NCI-H524 (cell line): ENCODE results near the gene CANT1.
"Not testable (repeated sequence)": the region's sequence is repeated elsewhere in the genome, so short reads cannot be mapped to it uniquely, and the experiment has no call there.

Source experiments
- DNase-seq, 2 experiments: peaks; one replicate each; lab custom pipeline; 2025; lab: John Stamatoyannopoulos, UW

CANT1 gene

DNA sequence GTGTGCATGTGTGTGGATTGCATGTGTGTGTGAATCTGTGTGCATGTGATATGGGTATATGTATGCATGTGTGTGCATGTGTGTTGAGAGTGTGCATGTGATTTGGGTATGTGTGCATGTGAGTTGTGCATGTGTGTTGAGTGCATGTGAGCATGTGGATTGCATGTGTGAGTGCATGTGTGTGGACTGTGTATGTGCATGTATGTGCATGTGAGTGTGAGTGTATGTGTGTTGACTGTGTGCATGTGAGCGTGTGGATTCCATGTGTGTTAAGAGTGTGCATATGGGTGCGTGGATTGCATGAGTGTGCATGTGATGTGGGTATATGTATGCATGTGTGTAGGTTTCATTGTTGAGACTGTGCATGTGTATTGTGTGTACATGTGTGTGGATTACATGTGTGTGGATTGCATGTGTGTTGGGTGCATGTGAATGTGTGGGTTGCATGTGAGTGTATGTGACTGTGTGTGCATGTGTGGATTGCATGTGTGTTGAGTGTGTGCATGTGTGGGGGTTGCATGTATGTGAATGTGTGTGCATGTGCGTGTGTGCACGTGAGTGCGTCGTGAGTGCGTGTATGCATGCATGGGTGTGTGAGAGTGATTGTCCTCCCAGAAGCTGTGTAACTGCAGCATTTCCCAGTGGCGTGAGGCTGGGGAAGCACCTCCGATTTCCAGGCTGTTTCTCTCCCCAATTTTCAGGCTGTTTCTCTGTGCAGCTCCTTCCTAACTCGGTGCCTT lies 33.8 kb upstream of the CANT1 start:
- no peak for DNase-seq

DNA sequence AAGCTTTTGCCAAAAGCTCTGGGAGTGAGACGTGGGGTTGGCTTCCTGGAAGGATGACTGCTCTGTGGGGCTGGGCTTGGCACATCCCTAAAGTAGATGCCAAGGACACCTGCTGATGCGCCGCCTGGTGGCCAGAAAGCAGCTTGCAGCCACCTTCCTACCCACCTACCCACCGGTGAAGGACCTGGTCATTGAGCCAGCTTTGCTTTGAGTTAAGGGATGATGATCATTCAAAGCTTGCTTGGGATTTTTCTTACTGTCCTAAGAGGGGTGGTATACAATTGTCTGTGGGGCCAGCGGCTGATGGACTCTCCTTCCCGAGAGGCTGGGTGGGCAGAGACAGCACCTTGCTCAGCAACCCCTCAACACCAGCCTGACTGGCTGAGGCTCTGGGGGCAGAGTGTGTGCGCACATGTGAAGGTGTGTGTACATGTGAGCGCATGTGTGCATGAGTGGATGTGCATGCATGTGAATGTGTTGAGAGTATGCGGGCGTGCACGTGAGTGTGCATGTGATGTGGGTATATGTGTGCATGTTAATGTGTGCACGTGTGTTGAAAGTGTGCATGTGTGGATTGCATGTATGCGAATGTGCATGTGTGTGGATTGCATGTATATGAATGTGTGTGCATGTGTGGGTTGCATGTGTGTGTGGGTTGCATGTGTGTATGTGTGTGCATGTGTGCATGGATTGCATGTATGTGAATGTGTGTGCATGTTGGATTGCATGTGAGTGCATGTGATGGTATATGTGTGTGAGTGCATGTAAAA lies 33.0 kb upstream of the CANT1 start:
- DNase-seq, result peak; percentile 58 to 84

DNA sequence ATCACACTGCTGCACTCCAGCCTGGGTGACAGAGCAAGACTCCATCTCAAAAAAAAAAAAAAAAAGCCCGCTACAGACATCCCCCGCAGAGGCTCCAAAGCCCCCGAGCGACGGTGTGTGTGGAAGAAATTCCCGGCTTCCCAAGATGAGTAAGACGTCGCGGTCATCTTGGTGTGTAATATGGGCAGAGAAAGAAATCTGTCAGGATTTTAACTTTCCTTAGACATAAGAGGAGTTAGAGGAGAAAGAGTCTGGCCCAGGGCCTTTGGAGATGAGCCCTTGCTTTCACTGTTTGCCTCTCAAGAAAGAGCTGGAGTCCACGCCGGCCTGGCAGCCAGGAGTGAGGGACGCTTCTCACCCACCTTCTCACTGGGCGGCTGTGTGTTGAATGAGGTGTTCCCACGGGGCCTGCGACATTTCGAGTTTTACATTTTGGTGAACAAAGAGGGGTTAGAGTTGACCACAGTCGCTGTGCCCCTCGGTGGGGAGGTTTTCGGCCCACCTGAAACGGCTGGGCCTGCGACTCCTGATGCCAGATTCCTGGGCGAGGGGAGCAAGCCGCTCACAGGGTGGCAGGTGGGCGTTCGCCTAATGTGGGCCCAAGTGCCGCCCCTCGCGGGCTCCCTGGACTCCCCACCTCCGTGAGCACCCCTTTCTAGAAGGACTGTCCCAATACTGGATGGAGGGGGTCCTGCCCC lies 32.3 kb upstream of the CANT1 start:
- DNase-seq, result no peak

DNA sequence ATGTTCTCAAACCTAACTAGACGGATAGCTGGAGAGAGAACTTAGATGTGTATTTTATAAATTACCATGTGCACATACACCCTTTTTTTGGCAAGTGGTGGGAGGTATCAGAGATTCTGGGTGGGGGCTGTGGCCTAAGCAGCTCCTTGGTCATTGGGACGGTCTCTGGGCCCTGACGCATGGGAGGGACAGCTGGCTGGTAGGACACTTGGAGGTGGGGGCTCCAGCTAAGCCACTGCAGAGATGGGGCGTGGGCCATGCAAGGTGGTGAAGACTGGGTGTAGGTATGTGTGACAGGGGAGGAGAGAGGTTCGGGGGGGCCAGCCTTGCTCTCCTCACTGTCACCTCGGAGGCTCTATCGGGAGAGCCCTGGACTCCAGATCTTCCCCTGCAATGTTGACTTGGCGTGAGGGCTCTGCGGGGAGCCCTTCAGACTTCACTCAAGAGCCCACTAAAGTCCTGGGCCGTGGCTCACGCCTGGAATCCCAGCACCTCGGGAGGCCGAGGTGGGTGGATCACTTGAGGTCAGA lies 31.5 kb upstream of the CANT1 start:
- no peak for DNase-seq

DNA sequence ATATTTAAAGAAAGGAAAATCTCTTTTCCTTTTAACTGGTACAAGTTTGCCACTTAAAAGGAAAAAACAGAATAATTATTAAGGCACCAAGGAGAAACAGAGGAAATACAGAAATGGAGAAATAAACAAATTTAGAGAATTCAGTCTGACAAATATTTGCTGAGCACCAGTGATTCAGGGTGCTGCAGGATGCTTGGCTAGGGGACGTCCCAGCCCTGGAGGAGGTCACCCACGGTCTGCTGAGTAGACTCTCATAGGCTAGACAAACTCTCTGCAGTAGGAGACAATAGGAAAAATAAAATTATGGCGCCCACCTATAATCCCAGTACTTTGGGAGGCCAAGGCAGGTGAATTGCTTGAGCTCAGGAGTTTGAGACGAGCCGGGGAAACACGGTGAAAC lies 30.3 kb upstream of the CANT1 start:
- DNase-seq, result no peak

DNA sequence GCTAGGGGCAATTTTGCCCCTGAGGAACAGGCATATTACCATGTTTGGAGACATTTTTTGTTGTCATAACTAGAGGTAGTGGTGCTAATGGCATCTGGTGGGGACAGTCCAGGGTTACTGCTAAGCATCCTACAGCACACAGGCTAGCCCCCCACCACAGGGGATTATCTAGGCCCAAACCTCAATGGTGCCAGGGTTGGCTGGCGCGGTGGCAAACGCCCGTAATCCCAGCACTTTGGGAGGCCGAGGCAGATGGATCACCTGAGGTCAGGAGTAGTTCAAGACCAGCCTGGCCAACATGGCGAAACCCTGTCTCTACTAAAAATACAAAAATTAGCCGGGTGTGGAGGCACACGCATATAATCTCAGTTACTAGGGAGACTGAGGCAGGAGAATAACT lies 29.6 kb upstream of the CANT1 start:
- no peak for DNase-seq

DNA sequence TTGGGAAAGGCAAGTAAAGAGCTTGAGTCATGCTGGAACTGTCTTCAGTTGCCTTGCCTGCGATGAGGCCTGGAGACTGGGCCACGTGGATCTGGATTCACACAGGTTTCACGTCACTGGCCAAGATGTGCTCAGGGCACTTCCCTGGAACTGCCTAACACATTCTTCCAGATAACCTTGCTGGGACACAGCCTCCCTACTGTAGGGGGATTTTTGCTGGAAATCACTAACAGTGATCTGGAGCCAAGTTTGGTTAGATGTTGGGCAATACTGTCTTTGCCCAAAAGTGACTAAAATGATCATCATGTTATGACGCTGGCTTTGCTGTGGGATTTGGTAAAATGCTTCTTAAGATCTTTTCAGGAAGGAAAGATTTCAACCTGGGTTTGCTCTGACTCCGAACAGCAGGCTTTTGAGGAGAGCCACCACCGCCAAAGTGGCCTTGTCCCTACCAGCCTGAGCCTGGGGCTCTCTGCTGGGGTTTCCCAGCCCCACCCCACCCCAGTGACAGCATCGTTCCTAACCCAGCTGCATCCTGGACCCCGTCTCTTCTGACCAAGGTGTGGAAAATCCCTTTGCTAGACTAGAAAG lies 29.1 kb upstream of the CANT1 start:
- no peak for DNase-seq

DNA sequence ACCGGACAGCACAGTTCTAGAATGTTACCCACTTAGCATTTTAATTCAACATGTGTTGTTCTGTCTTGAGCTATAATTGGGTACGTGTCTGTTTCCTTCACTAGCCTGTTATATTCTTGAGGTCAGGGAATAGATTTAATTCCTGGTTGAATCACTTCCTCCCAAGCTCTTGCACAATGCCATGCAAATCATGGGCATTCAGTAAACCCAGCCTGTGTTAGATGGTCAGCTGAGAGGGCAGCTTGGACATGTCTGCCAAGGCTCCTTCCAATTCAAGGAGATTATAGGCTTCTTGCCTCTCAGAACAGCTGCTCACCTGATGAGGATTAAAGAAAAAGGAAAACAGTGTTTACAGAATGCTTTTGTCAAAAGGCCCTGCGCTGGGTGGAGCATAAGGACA lies 27.0 kb upstream of the CANT1 start:
- peak; percentile 86 to 96 for DNase-seq

DNA sequence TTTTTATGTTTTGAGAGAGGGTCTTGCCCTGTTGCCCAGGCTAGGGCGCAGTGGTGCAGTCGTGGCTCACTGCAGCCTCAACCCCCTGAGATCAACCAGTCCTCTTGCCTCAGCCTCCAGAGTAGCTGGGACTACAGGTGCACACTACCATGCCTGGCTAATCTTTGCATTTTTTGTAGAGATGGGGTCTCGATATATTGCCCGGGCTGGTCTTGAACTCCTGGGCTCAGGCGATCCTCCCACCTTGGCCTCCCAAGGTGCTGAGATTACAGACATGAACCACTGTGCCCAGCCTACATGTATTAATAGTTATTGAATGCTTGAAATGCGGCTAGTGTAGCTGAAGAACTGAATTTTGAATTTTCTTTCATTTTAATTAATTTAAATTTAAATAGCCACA lies 26.6 kb upstream of the CANT1 start:
- no peak for DNase-seq

DNA sequence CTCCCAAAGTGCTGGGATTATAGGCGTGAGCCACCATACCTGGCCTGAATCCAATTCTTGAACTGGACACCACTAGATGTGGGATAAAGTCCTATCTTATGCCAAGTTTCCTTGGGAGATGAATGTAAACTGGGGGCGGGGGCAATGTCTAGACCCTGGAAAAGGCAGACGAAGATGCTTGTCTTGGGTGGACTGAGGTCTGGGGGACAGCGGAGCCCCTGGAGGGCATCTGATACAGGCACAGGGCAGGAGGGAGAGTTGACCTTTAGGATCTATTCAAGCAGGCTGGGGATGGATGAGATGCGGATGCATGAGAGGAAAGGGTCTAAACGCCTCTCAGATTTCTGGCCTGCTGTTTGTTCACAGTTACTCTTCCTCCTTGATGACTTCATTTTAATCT lies 26.1 kb upstream of the CANT1 start:
- DNase-seq, result no peak

DNA sequence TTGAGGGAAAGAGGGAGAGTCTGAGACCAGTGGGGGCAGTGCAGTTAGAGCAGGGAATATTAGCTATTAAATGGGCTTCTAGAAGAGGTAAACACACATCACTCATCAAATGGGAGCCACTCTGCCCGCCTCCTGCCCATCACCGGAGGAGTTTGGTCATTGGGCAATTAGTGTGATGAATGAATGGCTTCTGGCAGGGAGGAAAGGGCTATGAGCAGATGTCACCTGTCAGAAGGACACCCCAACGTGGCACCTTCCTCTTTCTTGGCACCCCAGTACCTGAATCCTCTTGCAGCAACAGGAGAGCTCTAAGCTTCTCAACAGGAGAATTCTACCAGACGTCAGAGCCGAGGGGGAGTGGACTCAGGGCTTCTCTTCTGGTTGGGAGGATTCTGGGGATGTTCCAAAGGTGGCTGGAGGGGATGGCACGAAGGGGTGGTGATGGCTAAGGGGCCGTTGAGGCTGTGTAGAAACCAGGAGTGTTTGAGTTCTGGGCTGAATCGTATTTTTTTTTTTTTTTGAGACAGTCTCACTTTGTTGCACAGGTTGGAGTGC lies 25.4 kb upstream of the CANT1 start:
- peak in 1 of 2 experiments; percentile 44 for DNase-seq

DNA sequence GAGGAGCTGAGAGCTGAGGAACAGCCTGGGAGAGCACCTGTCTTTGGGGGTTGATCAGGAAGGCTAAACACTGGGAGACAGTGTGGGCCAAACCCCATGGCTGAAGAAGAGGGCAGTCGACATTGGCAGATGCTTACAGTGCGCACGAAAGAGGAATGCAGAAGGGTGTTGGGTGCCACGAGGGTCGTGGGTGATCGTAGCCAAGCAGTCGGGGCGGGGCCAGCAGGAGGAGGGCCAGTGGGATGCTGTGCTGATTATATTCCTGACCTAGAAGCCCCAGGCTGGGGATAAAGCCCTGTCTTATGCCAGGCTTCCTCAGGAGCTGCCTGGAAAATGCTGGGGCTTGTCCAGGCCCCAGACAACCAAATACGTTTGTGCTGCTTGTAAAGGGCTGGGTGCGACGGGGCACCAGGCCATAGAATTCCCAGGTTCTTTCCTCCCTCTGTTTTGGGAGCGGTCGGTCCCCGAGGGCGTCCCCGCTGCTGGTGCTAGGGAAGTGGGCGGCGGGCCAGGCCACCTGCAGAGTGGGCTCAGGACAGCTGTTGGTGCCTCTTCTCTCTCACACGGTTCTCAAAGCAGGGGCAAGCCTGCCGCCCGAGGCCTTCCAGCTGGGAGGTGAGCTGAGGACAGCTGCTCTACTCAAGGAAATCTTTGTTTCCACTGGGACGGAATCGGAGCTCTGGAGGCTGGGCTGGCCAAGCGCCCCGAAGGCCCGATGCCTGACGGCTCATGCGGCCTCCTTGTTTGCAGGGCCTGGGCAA lies 24.4 kb upstream of the CANT1 start:
- peak; percentile 98 to 99 for DNase-seq

DNA sequence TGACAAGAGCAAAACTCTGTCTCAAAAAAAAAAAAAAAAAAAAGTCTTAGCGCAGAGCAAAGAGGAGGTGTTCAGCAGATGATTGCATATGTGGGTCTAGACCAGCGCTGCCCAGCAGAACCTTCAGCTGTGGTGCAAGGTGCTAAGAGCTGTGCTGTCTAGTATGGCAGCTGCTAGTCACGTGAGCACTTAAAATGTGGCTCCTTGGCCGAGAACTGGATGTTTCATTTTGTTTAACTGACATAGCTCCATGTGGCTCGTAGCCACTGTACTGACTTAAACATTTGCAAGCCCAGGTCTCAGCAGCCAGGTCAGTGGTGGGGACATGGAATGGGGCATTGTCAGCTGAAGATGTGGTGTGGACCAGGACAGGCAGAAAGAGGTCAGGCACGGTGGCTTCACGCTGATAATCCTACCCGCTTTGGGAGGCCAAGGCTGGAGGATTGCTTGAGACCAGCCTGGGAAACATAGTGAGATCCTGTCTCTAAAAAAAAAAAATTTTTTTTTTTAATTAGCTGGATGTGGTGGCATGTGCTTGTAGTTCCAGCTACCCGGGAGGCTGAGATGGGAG lies 23.6 kb upstream of the CANT1 start:
- DNase-seq, result no peak

DNA sequence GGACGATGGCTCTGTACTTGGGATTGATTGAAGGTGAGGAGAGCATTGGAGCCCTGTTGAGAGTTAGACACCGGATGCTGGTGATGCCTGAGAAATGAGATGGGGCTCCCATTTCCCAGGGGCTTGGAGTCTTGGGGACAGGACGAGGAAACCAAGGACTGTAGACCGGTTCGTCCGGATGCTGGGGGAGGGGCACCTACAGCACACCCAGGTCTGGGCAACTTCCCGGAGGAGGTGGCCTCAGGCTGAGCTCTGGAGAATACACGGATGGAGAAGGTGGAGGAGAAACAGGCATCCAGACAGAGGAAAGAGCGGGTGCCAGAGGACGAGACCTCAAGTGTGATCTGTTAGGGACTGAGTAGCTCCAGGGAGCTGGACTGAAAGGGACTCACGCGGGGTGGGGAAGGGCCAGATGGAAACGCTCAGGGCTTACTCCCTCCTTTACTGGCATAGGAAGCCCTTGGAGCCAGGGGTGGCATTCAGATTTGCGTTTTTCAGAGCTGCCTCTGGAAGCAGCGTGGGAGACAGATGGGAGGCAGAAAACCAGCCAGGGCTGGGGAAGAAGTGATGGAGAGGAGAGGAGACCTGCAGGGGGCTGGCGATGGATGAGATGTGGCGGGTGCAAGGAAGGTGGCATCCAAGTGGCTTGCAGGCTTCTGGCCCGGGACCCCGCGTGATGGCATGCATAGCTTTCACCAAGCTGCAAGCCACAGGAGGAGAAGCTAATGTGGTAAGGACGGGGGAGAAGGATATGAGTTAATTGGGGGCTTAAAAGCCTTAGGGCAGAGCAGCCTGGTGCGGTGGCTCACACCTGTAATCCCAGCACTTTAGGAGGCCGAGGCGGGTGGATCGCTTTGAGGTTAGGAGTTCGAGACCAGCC lies 22.7 kb upstream of the CANT1 start:
- DNase-seq, result peak; percentile 89 to 95

DNA sequence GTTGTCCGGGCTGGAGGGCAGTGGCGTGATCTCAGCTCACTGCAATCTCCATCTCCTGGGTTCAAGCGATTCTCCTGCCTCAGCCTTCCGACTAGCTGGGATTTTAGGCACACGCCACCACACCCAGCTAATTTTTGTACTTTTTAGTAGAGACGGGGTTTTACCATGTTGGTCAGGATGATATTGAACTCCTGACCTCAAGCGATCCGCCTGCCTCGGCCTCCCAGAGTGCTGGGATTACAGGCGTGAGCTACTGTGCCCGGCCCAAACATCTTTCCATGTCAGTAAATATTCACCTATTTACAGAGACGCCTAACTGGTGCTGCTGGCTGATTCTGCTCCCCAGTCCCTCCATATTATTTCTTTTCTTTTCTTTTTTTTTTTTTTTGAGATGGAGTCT lies 21.1 kb upstream of the CANT1 start:
- DNase-seq, result not testable (repeated sequence)

DNA sequence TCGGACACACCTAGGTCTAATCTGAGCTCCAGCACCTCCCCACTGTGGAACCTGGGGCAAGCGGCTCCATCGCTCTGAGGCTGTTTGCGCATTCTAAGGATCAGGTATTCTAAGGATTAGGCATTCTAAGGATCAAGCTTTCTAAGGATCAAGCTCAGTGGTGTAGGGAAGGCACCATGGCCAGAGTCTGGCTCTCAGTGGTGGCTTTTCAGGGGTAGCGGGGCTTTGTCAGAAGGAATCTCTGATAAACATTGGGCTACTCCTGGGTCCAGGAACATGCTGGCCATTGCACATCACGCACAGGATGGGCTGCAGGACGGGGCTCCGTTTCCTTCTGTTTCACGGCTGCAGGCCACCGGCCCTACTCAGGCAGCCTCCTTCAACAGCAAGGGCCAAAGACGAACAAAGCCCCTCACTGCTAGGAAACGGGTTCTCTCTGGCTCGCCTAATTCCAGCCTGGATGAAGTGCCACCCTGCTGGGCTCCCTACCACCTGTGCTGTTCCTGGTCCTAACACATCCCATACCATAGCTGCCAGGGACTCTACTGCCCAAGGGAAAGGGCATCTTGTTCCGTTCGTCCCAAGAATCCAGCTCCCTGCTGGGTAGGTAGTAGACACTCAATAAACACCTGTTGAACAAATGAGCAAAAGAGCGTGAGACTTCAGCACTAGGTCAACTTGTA lies 19.9 kb upstream of the CANT1 start:
- DNase-seq, result no peak

DNA sequence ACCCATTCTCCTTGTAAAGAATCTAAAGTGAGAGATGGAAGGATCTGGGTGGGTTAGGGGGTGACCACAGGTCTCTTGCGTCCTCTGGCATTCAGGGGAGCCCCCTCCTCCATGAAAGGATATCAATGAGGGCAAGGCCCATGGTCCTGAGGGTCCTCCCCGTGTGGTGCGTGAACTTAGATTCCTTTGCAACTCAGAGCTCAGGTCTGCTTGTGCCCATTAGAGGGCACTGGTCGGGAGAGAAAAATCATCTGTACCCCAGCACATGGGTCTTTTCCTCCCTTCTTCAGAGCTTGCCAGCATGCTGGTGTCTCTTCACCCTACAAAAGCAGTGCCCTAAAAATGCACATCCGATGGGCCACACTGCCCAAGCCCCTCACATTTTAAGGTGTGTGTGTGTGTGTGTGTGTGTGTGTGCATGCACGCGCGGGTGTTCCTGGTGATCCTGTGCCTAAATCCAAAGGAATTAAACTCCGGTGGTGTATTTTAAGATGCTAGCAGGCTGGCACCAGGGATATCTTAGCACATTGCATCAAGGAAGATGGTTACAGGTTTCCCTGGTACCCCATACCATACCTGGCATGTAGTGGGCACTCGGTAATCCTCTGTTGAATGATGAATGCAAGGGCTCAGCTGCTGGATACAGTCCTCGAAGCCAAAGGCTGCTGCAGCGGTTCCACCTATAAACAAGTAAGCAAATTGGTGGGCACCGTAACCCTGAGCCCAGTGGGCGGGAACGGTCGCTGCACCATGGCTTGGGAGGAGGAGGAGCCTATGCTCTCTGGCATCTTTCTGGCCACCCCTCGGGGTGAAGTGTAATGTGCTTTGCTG lies 19.1 kb upstream of the CANT1 start:
- DNase-seq, result peak; percentile 42 to 66

DNA sequence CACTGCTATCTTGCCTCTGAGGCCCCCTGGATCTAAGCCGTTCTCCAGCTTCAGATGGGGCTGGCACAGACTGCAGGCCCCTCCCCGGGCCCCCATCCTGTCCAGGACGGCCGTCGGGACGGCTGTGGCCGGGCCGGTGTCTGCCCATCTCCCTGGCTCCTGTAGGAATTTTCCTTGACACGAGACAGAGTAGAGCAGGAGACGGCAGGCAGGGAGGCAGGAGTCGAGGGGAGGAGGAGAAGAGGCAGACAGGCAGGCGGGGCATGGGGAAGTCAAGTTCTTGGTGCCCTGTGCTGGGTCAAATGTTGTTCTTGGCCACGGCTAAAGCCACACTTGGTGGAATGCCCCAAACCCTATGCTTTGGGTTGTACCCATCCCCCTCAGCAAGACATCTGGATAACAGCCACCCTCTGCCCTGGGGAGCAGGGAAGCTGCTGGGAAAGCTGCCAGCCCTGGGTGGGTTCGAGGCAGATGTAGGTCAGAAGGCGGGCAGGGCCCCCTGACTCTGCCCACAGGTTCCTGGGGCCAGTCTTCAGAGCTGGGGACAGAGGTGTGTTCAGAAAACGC lies 18.4 kb upstream of the CANT1 start:
- DNase-seq, result no peak
